ENCODE results near the gene SHROOM4. TPM values are rescaled to one million over a fixed set of nuclear protein-coding genes. Genes with fewer than 3 reads are reported as not detected.

The SHROOM4 gene
- total and polyA plus RNA-seq, 2 donors (not counting 1 experiment from before 2014, with no cell fraction given) = not detected

GRCh38 chrX:50839730-50840129 is 25.7 kb upstream of the SHROOM4 start:
- TF ChIP-seq, protein P1, sequence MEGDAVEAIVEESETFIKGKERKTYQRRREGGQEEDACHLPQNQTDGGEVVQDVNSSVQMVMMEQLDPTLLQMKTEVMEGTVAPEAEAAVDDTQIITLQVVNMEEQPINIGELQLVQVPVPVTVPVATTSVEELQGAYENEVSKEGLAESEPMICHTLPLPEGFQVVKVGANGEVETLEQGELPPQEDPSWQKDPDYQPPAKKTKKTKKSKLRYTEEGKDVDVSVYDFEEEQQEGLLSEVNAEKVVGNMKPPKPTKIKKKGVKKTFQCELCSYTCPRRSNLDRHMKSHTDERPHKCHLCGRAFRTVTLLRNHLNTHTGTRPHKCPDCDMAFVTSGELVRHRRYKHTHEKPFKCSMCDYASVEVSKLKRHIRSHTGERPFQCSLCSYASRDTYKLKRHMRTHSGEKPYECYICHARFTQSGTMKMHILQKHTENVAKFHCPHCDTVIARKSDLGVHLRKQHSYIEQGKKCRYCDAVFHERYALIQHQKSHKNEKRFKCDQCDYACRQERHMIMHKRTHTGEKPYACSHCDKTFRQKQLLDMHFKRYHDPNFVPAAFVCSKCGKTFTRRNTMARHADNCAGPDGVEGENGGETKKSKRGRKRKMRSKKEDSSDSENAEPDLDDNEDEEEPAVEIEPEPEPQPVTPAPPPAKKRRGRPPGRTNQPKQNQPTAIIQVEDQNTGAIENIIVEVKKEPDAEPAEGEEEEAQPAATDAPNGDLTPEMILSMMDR (IDR thresholded peaks at IDR 0.05) = no peak
- no peak for TF ChIP-seq EZH2 (IDR thresholded peaks at IDR 0.05; ENCODE audit: borderline replicate concordance, insufficient read depth, low read depth, low read length, poor library complexity, severe bottlenecking)
- DNase-seq (no peak), ATAC-seq (ENCODE audit: low read depth) (no peak)
- no peak overlapping the region for H3K9ac ChIP-seq (ENCODE audit: low read length)
- intact Hi-C loops (cut with micrococcal nuclease) = no loop called here
- Mint-ChIP-seq H3K27me3 (peaks cover 5% of the 10 kb centered on the region), H3K9me3 (ENCODE audit: insufficient read depth) (no peaks in the 10 kb centered on the region), H3K4me3 (no peak overlapping the region), H3K27ac (no peak overlapping the region), H3K4me1 (no peaks in the 10 kb centered on the region)
- no peaks in the 10 kb centered on the region for H3K79me2 ChIP-seq (ENCODE audit: control insufficient read depth, insufficient read depth, low read length)
- H3K4me2 ChIP-seq (replicated peaks; ENCODE audit: low read depth, low read length, poor library complexity, severe bottlenecking) = no peak overlapping the region
- peaks cover 0 to 2% (median 0%) of the 10 kb centered on the region in 3 donors for H3K9me3 ChIP-seq (ENCODE audit: control extremely low read depth in 1 of 3, control insufficient read depth in 2 of 3, insufficient read depth in 1 of 3, low read length in 2 of 3)
- H4K20me1 ChIP-seq (ENCODE audit: control insufficient read depth, insufficient read depth, low read length, poor library complexity, severe bottlenecking) = no peaks in the 10 kb centered on the region
- H3K36me3 ChIP-seq (replicated peaks in 1 of 2; ENCODE audit: control extremely low read depth in 1 of 2, control insufficient read depth in 1 of 2, extremely low read depth in 1 of 2, insufficient read depth in 2 of 2, low read length in 1 of 2) = no peaks in the 10 kb centered on the region
- ChIA-PET CTCF (no interaction called here), POLR2A (no interaction called here)
- WGBS (ENCODE audit: insufficient coverage) = 90% methylated on average over 2 of the region's 2 CpGs
- no peak overlapping the region for H3K27ac ChIP-seq (ENCODE audit: low read length in 2 of 2)
- H3K4me1 ChIP-seq (ENCODE audit: control insufficient read depth in 2 of 2, insufficient read depth in 2 of 2, low read length in 2 of 2) = no peaks in the 10 kb centered on the region
- H3K27me3 ChIP-seq (replicated peaks in 1 of 4; ENCODE audit: control extremely low read depth in 1 of 4, control insufficient read depth in 3 of 4, insufficient read depth in 4 of 4, low read length in 3 of 4) = no peaks in the 10 kb centered on the region
- H3K4me3 ChIP-seq (ENCODE audit: control extremely low read depth in 1 of 5, extremely low read depth in 1 of 5, insufficient read depth in 1 of 5, low read depth in 2 of 5, low read length in 4 of 5) = no peak overlapping the region
- no peak overlapping the region for H2AFZ ChIP-seq (ENCODE audit: insufficient read depth, low read depth, low read length, poor library complexity, severe bottlenecking)

- Histone ChIP-seq H3K9ac (ENCODE audit: low read length) (no peak overlapping the region), H3K36me3 (replicated peaks in 1 of 2; ENCODE audit: control extremely low read depth in 1 of 2, control insufficient read depth in 1 of 2, extremely low read depth in 1 of 2, insufficient read depth in 2 of 2, low read length in 1 of 2) (no peaks in the 10 kb centered on the region), H3K79me2 (ENCODE audit: control insufficient read depth, insufficient read depth, low read length) (no peaks in the 10 kb centered on the region), H2AFZ (ENCODE audit: insufficient read depth, low read depth, low read length, poor library complexity, severe bottlenecking) (no peak overlapping the region), H3K4me1 (ENCODE audit: control insufficient read depth in 2 of 2, insufficient read depth in 2 of 2, low read length in 2 of 2) (no peaks in the 10 kb centered on the region), H3K9me3 (ENCODE audit: control extremely low read depth in 1 of 3, control insufficient read depth in 2 of 3, insufficient read depth in 1 of 3, low read length in 2 of 3) (peaks cover 0 to 2% (median 0%) of the 10 kb centered on the region in 3 donors), H3K27me3 (replicated peaks in 1 of 4; ENCODE audit: control extremely low read depth in 1 of 4, control insufficient read depth in 3 of 4, insufficient read depth in 4 of 4, low read length in 3 of 4) (no peaks in the 10 kb centered on the region), H3K4me3 (ENCODE audit: control extremely low read depth in 1 of 5, extremely low read depth in 1 of 5, insufficient read depth in 1 of 5, low read depth in 2 of 5, low read length in 4 of 5) (no peak overlapping the region), H3K4me2 (replicated peaks; ENCODE audit: low read depth, low read length, poor library complexity, severe bottlenecking) (no peak overlapping the region), H4K20me1 (ENCODE audit: control insufficient read depth, insufficient read depth, low read length, poor library complexity, severe bottlenecking) (no peaks in the 10 kb centered on the region), H3K27ac (ENCODE audit: low read length in 2 of 2) (no peak overlapping the region)
- H3K9me3 Mint-ChIP-seq (ENCODE audit: insufficient read depth) = no peaks in the 10 kb centered on the region
- H3K4me3 Mint-ChIP-seq = no peak overlapping the region
- ATAC-seq (ENCODE audit: low read depth) (no peak), DNase-seq (no peak)
- intact Hi-C loops (cut with micrococcal nuclease) = no loop called here
- CTCF ChIA-PET = no interaction called here
- peaks cover 5% of the 10 kb centered on the region for H3K27me3 Mint-ChIP-seq
- 100% methylated on average over 1 of the region's 5 CpGs for WGBS (ENCODE audit: insufficient coverage)
- TF ChIP-seq, protein P1 (IDR thresholded peaks at IDR 0.05) = no peak
- TF ChIP-seq EZH2 (IDR thresholded peaks at IDR 0.05; ENCODE audit: borderline replicate concordance, insufficient read depth, low read depth, low read length, poor library complexity, severe bottlenecking) = no peak
- no peak overlapping the region for H3K27ac Mint-ChIP-seq
- POLR2A ChIA-PET = no interaction called here
- H3K4me1 Mint-ChIP-seq = no peaks in the 10 kb centered on the region
Measured at GRCh38 chrX:50838820-50839600, 25.0 kb upstream of the SHROOM4 start.
